HepG2 (cell line): ENCODE data around the gene ACD. TPM values are rescaled to one million over a fixed set of nuclear protein-coding genes. Genes with fewer than 3 reads are reported as not detected.

Experiments
- AGO1 ChIP-seq: fragments of 200-400 bp; formaldehyde crosslinking; IDR thresholded peaks from 2 replicates; pipeline ENCODE4 v1.6.1; 2017; ENCODE audit warnings: mild to moderate bottlenecking, low read depth, low read length, moderate library complexity; ENCODE audit not compliant: poor library complexity, severe bottlenecking
- CC2D1A ChIP-seq: sonication (generic); formaldehyde crosslinking; IDR thresholded peaks from 2 replicates; pipeline ENCODE4 v1.8.1; 2023; ENCODE audit warnings: mild to moderate bottlenecking, missing genetic modification reagents
- HMGXB3 ChIP-seq: sonication (generic); formaldehyde crosslinking; IDR thresholded peaks from 2 replicates; pipeline ENCODE4 v1.4.0; 2020; ENCODE audit warnings: missing genetic modification reagents, borderline replicate concordance
- KDM1A ChIP-seq: IDR thresholded peaks from 2 replicates; pipeline ENCODE4 v1.6.1; 2016; ENCODE audit warnings: missing compliant biosample characterization
- MAFG ChIP-seq: sonication (generic); formaldehyde crosslinking; IDR thresholded peaks from 2 replicates; pipeline ENCODE4 v1.5.1; 2020; ENCODE audit warnings: mild to moderate bottlenecking, missing genetic modification reagents
- MIER3 ChIP-seq: IDR thresholded peaks from 2 replicates; pipeline ENCODE4 v1.6.1; 2016; ENCODE audit warnings: missing compliant biosample characterization, borderline replicate concordance
- MIXL1 ChIP-seq: IDR thresholded peaks from 2 replicates; pipeline ENCODE4 v1.6.1; 2016
- RBFOX2 ChIP-seq: fragments of 200-400 bp; formaldehyde crosslinking; IDR thresholded peaks from 2 replicates; pipeline ENCODE4 v1.6.1; 2017; ENCODE audit warnings: low read depth, mild to moderate bottlenecking, low read length
- SRSF4 ChIP-seq: fragments of 200-400 bp; formaldehyde crosslinking; IDR thresholded peaks from one replicate; pipeline ENCODE4 v1.6.1; 2018; ENCODE audit warnings: mild to moderate bottlenecking, low read depth, low read length, moderate library complexity; ENCODE audit not compliant: poor library complexity, severe bottlenecking
- TERF1 ChIP-seq: sonication (generic); formaldehyde crosslinking; IDR thresholded peaks from 2 replicates; pipeline ENCODE4 v1.8.0; 2022; ENCODE audit warnings: mild to moderate bottlenecking, missing genetic modification reagents, moderate library complexity
- TOPORS ChIP-seq: sonication (generic); formaldehyde crosslinking; IDR thresholded peaks from 2 replicates; pipeline ENCODE4 v1.8.0; 2023; ENCODE audit warnings: mild to moderate bottlenecking, missing genetic modification reagents
- ZEB1 ChIP-seq: IDR thresholded peaks from 2 replicates; pipeline ENCODE4 v1.6.1; 2012; ENCODE audit warnings: mild to moderate bottlenecking, low read depth, inconsistent platforms; ENCODE audit not compliant: insufficient replicate concordance
- ZNF230 ChIP-seq: sonication (generic); formaldehyde crosslinking; IDR thresholded peaks from 2 replicates; pipeline ENCODE4 v1.4.0; 2020; ENCODE audit warnings: mild to moderate bottlenecking, missing genetic modification reagents
- ZNF619 ChIP-seq: sonication (generic); formaldehyde crosslinking; IDR thresholded peaks from 2 replicates; pipeline ENCODE4 v1.4.0; 2020; ENCODE audit warnings: mild to moderate bottlenecking, missing genetic modification reagents
- ZNF704 ChIP-seq: sonication (generic); formaldehyde crosslinking; IDR thresholded peaks from 2 replicates; pipeline ENCODE4 v1.8.1; 2023; ENCODE audit warnings: mild to moderate bottlenecking, inconsistent platforms, moderate library complexity, missing genetic modification reagents, borderline replicate concordance
- ZNF710 ChIP-seq: sonication (generic); formaldehyde crosslinking; IDR thresholded peaks from 2 replicates; pipeline ENCODE4 v1.5.0; 2020; ENCODE audit warnings: mild to moderate bottlenecking, missing genetic modification reagents, borderline replicate concordance
- ZNF740 ChIP-seq: sonication (generic); formaldehyde crosslinking; IDR thresholded peaks from 2 replicates; pipeline ENCODE4 v1.4.0; 2020; ENCODE audit warnings: missing genetic modification reagents
- ZNF781 ChIP-seq: sonication (generic); formaldehyde crosslinking; IDR thresholded peaks from 2 replicates; pipeline ENCODE4 v1.5.1; 2020; ENCODE audit warnings: borderline replicate concordance, mild to moderate bottlenecking, missing genetic modification reagents; ENCODE audit errors: not compliant biosample characterization
- polyA plus RNA-seq, 8 experiments: library from polyadenylated mRNA; depleted of rRNA in 3 of 8; stranded (reverse) in 7 of 8; unstranded in 1 of 8; fragments of >200 nt; fragmentation: Illumina TruSeq in 4 of 8; extraction: Trizol in 4 of 8; gene quantifications; 2 replicates each; pipeline versions ENCODE4 v1.2.1 to v1.2.3, GENCODE V29; 2011 to 2016; ENCODE audit warnings: low read depth in 4 of 8, missing spikeins in 1 of 8, mixed read lengths in 1 of 8; ENCODE audit not compliant: insufficient read depth in 1 of 8
- total RNA-seq, 5 experiments: library from RNA; depleted of rRNA; stranded (reverse); fragments of >200 nt; fragmentation: Illumina TruSeq; extraction: Trizol; gene quantifications; 2 replicates each; pipeline ENCODE4 v1.2.3, GENCODE V29; 2016; ENCODE audit warnings: low read depth in 1 of 5

ACD gene
- total and polyA plus RNA-seq, 2 of the 13 experiments (the other 11 are each of a cell fraction or from before 2014, with no cell fraction given) = 32.6 to 38.3 TPM

- TF ChIP-seq AGO1 (peak; percentile 54), MAFG (CRISPR knock-in tag) (0 out of 2 replicates have a peak, but pooled peaks have one; percentile 12), MIXL1 (peak; percentile 14; the same call in 1 of the 2 replicates), ZNF740 (CRISPR knock-in tag) (peak; percentile 61; the same call in 1 of the 2 replicates), RBFOX2 (peak; percentile 90), ZEB1 (peak; percentile 45), ZNF710 (CRISPR knock-in tag) (0 out of 2 replicates have a peak, but pooled peaks have one; percentile 45), MIER3 (CRISPR knock-in tag) (peak; percentile 76; the same call in 1 of the 2 replicates), ZNF230 (CRISPR knock-in tag) (peak; percentile 97), ZNF704 (CRISPR knock-in tag) (peak; percentile 76; the same call in 1 of the 2 replicates), ZNF781 (CRISPR knock-in tag) (peak; percentile 71), KDM1A (CRISPR knock-in tag) (peak; percentile 19; the same call in 1 of the 2 replicates), HMGXB3 (CRISPR knock-in tag) (peak; percentile 3; the same call in 1 of the 2 replicates), SRSF4 (no peak), TERF1 (CRISPR knock-in tag) (no peak; the same call in 1 of the 2 replicates), CC2D1A (no peak), ZNF619 (CRISPR knock-in tag) (no peak; the same call in none of the 2 replicates), TOPORS (CRISPR knock-in tag) (peak; percentile 36; the same call in 1 of the 2 replicates)
These were observed at the start of gene ACD (continued) for GRCh38 chr16:67659675-67660563.
